Activated CD8-positive, alpha-beta memory T cell treated with anti-CD3 and anti-CD28 coated beads, Interleukin-2, amount 50 U/mL, for 24 hours (primary cell): ENCODE measurements around the gene ZSWIM3.
"Not testable (repeated sequence)": the region's sequence is repeated elsewhere in the genome, so short reads cannot be mapped to it uniquely, and the experiment has no call there.

Experiments used
- DNase-seq: peaks from one replicate; pipeline ENCODE4 v3.0.0-alpha.2; 2020; ENCODE audit errors: extremely low read depth

Gene ZSWIM3

DNA sequence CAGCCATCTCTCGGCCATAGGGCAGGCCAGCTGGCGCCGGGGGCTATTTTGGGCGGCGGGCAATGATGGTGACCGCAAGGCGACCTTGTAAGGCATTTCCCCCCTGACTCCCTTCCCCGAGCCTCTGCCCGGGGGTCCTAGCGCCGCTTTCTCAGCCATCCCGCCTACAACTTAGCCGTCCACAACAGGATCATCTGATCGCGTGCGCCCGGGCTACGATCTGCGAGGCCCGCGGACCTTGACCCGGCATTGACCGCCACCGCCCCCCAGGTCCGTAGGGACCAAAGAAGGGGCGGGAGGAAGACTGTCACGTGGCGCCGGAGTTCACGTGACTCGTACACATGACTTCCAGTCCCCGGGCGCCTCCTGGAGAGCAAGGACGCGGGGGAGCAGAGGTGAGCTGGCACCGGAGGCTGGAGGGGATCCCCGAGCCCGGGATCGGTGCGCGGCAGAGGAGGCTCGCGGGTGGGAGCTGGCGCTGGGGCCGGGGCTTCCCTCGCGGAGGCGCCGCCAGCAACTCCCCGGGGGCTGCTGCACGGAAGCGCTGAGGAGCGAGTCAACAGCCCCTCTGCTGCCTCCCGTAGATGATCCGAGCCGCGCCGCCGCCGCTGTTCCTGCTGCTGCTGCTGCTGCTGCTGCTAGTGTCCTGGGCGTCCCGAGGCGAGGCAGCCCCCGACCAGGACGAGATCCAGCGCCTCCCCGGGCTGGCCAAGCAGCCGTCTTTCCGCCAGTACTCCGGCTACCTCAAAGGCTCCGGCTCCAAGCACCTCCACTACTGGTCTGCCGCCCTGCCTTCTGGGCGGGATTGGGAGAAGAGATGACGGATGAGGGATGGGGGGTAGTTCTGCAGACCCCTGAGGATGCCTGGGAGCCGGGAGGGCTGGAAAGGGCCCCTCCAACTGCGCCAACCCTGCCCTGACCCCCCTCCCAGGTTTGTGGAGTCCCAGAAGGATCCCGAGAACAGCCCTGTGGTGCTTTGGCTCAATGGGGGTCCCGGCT, 33.9 kb downstream of the ZSWIM3 start, which contains the start of the genes CTSA and NEURL2:
TSS of gene CTSA (plus strand) at position 351 of the 999 bp plus-strand sequence. CDS start at position 585, 234 bp downstream.
TSS of gene NEURL2 (minus strand) at position 224 of the 999 bp plus-strand sequence. CDS start at position 7, 217 bp downstream.
- peak; percentile 70 for DNase-seq

DNA sequence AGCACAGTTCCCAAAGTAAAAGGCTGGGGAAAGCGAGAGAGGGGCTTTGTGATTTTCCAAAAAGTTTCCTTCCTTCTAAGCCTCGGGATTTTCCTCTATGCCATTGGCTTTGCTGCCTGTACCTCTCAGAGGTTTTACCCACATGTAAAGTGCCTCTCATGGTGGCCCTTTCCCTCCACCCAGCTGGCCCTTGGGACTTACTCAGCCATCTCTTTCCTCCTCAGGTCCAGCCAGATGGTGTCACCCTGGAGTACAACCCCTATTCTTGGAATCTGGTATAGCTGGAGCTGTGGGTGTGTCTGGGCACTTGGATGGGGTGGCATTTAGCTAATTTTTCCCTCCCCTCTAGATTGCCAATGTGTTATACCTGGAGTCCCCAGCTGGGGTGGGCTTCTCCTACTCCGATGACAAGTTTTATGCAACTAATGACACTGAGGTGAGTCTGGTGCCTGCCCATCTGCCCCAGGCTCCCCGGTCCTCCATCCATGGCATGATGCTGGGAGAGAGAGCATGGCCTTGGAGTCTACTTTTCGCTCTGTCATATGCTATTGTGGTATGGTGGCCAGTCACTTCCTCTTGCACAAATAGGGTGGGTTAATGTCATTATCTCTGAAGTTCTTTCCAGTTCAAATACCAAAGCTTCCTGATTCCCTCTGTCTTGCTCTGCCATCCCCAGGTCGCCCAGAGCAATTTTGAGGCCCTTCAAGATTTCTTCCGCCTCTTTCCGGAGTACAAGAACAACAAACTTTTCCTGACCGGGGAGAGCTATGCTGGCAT, 34.8 kb downstream of the ZSWIM3 start:
- DNase-seq = no peak

DNA sequence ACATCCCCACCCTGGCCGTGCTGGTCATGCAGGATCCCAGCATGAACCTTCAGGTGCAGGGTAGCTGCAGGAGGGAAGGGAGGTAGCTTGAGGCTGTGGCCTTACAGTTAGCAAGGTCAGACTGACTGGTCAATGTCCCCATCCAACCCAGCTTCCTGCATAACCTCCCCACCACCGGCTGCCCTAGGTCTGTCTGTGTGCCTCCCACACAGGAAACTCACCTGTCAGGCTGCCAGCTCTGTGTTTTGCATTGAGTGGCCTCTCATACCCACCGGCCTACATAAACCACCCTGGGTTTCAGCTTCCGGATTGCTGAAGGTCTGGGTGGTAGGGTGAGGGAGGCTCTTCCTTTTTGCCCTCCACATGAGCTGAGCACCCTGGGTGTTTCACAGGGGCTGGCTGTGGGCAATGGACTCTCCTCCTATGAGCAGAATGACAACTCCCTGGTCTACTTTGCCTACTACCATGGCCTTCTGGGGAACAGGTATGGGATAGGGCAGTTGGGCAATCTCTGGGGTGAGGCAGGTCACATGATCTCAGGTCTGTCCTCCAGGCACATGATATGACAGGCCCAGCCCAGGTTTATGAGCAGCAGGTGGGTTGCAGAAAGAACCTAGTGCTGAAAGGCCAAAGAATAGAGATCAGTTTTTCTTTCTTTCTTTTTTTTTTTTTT, 35.5 kb downstream of the ZSWIM3 start:
- no peak for DNase-seq

DNA sequence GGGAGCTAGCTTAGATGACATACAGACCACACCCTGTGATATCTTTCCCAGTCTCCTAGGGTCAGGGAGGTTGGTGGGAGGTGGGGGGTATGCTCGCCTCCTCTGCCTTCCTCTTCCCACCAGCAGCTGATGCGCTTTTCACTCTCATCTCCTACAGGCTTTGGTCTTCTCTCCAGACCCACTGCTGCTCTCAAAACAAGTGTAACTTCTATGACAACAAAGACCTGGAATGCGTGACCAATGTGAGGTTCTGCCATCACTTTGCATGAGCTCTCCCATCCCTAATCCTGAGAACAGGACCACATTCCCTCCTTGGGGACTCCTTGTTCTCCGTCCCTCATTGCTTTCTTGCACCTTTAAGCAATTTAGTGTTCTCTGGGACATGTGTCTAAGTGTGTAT, 36.4 kb downstream of the ZSWIM3 start:
- DNase-seq = no peak

DNA sequence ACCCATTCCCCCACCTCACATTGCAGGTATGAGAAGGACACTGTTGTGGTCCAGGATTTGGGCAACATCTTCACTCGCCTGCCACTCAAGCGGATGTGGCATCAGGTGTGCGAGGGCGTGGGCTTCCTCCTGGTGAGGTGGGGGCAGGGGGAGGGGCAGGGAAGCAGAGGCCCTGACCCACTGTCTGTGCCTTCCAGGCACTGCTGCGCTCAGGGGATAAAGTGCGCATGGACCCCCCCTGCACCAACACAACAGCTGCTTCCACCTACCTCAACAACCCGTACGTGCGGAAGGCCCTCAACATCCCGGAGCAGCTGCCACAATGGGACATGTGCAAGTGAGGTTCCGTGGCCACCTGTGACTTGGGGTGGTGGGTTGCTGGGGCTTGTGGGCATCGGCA, 37.4 kb downstream of the ZSWIM3 start:
- DNase-seq = no peak

DNA sequence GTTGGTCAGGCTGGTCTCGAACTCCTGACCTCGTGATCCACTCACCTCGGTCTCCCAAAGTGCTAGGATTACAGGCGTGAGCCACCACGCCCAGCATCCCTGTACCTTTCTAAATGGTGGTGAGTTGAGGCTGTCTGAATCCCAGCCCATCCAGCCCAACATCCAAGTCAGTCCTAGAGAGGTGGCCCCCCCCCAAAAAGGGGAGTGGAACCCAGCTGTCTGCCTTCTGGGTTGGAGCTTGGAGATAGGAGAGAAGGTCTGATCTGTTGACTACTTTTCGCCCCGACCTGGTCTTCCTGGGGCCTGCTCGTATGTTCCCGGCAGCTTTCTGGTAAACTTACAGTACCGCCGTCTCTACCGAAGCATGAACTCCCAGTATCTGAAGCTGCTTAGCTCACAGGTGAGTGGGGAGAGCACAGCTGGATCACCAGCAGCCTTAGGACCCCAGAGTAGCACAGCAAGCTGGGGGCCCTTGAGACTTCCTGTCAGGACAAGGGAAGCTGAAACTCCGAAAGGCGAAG, 39.3 kb downstream of the ZSWIM3 start:
- no peak for DNase-seq

DNA sequence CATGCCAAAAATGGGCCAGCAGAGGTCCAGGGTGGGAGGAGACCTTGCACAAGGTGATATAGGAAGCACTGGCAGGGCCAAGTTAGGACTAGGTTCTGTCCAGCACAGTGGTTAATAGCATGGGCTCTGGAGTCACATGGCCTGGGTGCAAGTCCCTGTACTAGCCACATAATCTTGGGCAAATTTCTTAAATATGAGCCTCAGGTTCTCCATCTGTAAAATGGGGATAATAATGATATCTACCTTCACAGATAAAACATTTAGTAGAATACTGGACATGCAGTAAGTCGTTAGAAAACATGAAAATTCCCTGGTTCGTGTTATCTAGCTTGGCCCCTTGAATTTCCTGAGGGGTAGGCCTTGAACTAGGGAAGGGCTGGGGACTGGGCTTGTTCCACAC, 39.9 kb downstream of the ZSWIM3 start:
- no peak for DNase-seq

DNA sequence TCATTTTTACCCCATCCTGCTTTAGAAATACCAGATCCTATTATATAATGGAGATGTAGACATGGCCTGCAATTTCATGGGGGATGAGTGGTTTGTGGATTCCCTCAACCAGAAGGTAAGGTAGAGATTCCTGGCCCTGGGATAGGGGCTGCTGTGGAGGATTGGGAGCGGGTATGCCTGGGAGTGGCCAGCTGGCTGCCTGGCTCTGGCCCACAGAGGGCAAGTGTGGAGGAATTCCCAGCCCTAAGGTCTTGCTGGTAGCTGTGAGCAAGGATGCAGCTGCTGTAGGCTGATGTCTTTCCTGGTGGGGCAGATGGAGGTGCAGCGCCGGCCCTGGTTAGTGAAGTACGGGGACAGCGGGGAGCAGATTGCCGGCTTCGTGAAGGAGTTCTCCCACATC, 40.3 kb downstream of the ZSWIM3 start:
- no peak for DNase-seq

DNA sequence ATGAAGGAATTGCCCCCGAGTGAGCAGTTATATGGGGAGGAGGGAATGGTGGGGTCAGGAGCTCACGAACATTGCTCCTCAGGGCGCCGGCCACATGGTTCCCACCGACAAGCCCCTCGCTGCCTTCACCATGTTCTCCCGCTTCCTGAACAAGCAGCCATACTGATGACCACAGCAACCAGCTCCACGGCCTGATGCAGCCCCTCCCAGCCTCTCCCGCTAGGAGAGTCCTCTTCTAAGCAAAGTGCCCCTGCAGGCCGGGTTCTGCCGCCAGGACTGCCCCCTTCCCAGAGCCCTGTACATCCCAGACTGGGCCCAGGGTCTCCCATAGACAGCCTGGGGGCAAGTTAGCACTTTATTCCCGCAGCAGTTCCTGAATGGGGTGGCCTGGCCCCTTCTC, 40.9 kb downstream of the ZSWIM3 start:
- DNase-seq = no peak

DNA sequence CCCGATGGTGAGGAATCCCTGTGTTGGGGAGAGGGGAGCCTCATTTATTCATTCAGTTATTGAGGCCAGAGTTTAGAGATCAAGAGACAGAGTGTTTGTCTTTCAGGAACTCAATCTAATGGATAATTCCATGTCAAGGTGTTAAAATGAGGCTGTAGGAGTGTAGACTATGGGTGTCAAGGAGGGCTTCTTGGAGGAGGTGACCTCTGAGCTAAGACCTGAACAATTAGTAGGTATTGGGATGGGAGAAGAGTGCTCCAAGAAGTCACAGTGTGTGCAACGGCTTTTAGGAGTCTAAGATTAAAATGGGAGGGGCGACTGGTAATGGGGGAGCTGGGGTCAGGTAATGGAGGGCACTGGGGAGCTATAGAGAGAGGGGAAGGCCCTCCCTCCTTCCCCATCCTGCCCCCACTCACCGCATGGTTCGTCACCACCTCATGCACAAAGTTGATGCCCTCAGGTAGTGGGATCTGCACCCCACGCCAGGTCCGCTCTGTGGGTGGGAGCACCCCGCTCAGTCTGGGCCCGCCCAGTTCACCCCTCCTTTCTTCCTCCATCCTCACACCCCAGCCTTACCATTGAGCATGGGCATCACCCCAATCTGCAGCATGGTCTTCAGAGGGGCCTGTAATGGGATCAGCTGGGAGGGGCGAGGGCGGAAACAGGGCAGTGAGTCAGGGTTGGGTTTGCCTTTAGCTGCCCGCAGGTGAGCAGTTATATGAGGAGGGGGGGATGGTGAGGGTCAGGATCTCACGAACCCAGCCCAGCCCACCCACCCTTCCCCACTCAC, 41.8 kb downstream of the ZSWIM3 start:
- DNase-seq = no peak

DNA sequence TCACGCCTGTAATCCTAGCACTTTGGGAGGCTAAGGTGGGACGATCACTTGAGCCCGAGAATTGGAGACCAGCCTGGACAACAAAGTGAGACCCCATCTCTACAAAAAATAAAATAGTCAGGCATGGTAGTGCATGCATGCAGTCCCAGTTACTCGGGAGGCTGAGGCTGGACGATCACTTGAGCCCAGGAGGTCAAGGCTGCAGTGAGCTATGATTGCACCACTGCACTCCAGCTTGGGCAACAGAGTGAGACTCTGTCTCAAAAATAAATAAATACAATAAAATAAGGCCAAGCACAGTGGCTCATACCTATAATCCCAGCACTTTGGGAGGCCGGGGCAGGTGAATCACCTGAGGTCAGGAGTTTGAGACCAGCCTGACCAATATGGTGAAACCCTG, 43.9 kb downstream of the ZSWIM3 start:
- not testable (repeated sequence) for DNase-seq

DNA sequence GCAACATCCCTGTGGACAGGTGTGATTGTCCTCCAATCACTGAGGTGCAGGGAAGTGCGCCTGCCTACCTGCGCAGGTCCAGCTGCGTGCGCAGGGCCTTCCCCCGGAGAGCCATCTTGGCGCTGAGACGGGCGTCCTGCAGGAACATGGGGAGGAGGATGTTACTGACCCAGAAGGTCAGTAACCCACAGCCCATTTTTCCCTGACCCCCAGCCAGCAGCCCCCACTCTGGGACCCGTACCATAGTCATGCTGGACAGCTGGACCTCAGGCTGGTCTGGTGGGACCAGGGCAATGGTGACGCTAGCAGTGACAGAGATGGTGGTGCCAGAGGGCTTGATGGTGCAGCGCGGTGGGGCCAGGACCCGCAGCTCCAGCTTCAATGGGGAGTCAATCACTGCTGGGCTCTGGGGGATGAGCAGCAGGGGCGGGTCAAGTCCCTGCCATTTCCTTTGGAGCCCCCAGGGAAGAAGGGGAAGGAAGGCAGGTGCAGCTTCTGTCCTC, 44.8 kb downstream of the ZSWIM3 start:
- DNase-seq = no peak

DNA sequence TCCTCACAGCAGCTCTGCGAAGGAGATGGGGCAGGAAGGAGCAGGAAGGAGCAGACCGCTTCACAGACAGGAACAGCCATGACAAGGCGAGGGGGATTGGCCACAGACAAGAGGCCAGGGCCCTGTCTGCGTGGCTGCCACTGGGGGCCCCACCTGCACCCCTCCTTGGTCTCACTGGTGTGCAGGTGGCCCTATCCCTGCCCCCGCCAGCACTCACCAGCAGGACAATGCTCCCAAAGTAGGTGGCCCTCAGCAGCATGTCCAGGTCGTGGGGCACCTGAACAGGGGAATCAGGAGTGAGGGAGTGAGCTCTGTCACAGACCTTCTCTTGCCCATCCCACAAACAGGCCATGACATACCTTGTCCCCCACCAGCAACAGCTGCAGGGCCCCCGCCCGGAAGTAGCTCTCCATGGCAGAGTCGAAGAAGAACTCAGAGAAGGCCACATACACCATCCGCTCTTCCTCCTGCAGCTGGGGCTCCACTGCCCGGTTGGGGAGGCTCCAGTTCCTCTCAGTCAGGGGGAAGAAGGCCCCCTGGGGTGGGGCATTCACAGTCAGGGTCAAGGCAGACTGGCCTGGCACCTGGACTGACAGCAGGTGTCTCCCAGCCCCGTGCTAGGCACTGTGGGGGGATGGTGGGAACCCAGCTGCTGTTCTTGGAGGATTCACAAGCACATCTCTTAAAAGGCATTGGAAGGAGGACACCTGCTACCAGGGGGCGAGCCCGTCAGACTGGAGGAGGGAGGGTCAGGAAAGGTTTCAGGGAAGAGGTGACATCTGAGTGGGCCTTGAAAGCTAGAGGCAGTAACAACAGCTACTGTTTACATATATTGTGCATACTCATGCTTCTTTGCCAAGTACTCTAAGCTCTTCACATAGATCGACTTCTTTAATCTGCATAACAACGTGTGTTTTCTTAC, 47.4 kb downstream of the ZSWIM3 start:
- DNase-seq = no peak

DNA sequence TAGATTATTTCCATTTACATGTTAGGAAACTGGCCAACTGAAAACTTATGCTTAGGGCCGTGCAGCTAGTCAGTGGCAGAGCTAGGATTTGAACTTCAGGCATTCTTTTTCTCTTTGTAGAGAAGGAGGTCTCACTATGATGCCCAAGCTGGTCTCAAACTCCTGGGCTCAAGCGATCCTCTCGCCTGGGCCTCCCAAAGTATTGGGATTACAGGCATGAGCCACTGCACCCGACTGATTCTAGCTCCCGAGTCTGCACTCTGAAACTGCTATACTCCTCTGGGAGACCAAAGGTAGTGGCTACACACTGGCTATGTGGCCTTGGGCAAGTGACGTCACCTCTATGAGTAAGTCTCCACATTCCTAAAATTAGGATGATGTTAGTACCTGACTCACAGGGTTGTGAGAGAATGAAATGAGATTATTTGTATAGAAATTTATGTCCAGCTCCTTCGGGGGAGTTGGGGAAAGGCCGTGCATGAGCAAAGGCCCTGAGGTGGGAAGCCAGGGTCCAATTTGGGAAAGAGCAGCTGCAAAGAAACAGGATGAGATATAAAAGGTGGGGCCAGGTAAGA, 48.2 kb downstream of the ZSWIM3 start:
- DNase-seq = no peak

DNA sequence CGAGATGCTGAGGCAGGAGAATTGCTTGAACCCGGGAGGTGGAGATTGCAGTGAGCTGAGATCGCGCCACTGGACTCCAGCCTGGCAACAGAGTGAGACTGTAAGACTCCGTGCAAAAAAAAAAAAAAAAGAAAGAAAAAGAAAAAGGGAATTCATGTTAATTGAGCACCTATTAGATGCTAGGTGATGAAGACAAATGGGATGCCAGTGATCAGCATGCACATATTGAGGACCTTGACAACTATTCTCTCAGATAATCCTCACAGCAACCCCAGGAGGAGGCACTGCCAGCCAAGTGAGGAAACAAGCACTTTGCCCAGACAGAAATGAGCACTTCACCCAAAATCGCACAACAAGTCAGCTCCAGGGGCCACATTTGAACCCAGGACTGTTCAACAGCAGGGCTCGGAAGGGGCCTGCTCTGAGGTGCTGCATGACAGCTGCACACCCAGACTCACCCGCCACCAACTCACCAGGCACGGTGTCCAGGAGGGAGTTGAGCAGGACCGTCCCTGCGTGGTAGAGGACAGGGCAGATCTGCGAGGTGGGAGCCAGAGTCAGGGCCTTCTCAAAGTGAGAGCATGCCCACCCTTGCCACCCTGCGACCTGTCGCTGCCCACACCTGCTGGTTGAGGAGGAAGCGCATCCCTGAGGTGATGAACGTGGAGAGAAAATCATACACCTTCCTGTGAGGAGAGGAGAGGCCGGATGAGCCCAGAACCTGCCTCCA, 50.0 kb downstream of the ZSWIM3 start:
- no peak for DNase-seq

DNA sequence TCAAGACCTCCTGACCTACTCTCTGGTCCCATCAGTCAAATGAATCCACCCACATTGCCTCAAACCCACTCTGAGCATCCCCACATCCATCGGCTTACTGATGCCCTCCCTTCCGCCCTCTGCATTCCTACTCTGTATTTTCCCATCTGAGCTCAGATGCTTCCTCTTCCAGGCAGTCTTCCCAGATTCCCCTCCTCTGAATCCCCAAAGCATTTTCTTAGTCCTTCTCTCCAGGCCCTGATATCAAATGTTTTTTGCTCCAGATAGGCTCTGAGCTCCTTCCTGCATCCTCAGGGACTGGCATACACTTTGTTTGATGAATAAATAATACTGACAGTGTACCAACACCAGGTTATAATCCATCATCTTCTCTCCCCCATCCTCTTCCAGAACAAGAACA, 50.7 kb downstream of the ZSWIM3 start:
- no peak for DNase-seq

DNA sequence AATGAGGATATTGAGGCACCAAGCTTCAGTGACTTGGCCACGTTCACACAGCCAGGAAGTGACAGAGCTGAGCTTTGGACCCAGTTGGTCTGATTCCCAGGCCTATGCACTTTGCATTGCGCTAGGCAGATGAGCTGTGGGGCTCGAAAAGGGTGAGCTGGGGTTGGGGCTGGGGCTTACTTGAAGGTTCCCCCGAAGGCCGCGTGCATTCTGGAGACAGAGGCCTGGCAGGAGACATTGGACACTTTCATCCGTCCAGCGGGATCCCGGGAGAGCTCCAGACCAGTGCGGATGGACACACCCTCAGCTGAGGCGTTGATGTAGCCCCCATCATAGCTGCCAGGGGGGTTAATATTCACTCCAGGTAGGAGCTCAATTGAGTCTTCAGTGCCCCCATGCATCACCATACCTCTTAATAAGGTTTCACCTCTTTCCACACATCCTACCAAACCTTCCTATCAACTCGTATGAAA, 52.0 kb downstream of the ZSWIM3 start:
- no peak for DNase-seq
